Type B pancreatic cell (in vitro differentiated cells): ENCODE measurements around the gene CTBP2. TPM values are rescaled to one million over a fixed set of nuclear protein-coding genes. Genes with fewer than 3 reads are reported as not detected.

Experiments
- DNase-seq: peaks from one replicate; pipeline ENCODE4 v3.0.0; 2021; ENCODE audit warnings: mixed read lengths; ENCODE audit not compliant: unreplicated experiment; ENCODE audit errors: extremely low spot score
- H3K27ac Mint-ChIP-seq: 2 replicates; pipeline ENCODE4 v1.8.0; 2021; ENCODE audit warnings: mild to moderate bottlenecking, mixed read lengths
- H3K27me3 Mint-ChIP-seq: 2 replicates; pipeline ENCODE4 v1.8.0; 2021; ENCODE audit warnings: mixed read lengths
- H3K36me3 Mint-ChIP-seq: 2 replicates; pipeline ENCODE4 v1.8.0; 2021; ENCODE audit warnings: mixed read lengths
- H3K4me1 Mint-ChIP-seq: one replicate; pipeline ENCODE4 v1.8.0; 2021; ENCODE audit warnings: mixed read lengths; ENCODE audit not compliant: unreplicated experiment
- H3K4me3 Mint-ChIP-seq: 2 replicates; pipeline ENCODE4 v1.8.0; 2021; ENCODE audit warnings: mild to moderate bottlenecking, mixed read lengths
- H3K9me3 Mint-ChIP-seq: 2 replicates; pipeline ENCODE4 v1.8.0; 2021; ENCODE audit warnings: mixed read lengths
- CTCF ChIP-seq: fragments of 200-600 bp; sonication (generic); conservative IDR thresholded peaks from 2 replicates; pipeline ENCODE4 v1.5.0; 2021; ENCODE audit warnings: antibody characterized with exemption, mild to moderate bottlenecking
- total RNA-seq: library from RNA; stranded (reverse); gene quantifications from 2 replicates; pipeline ENCODE4 v1.2.1, GENCODE V29; 2021; ENCODE audit warnings: low replicate concordance

CTBP2 gene
- total RNA-seq, 1 donor from 2014 or later, result 113 TPM

GRCh38 chr10:124994573-124995473, 165.5 kb downstream of the CTBP2 start:
- H3K27me3 Mint-ChIP-seq, result no peaks in the 10 kb centered on the region
- H3K36me3 Mint-ChIP-seq, result peaks cover 33% of the 10 kb centered on the region
- no peak overlapping the region for H3K27ac Mint-ChIP-seq
- DNase-seq, result peak; percentile 65
- no peaks in the 10 kb centered on the region for H3K4me1 Mint-ChIP-seq
- no peak overlapping the region for H3K4me3 Mint-ChIP-seq
- no peak for TF ChIP-seq CTCF
- no peaks in the 10 kb centered on the region for H3K9me3 Mint-ChIP-seq

- Mint-ChIP-seq H3K27ac (peak overlapping the region; percentile 53), H3K9me3 (no peaks in the 10 kb centered on the region), H3K27me3 (no peaks in the 10 kb centered on the region), H3K4me3 (no peak overlapping the region), H3K4me1 (no peaks in the 10 kb centered on the region), H3K36me3 (peaks cover 41% of the 10 kb centered on the region)
- DNase-seq, result peak; percentile 58
- TF ChIP-seq CTCF, result no peak
Observed at GRCh38 chr10:124993736-124994451, 166.5 kb downstream of the CTBP2 start.

- Mint-ChIP-seq H3K4me1 (no peaks in the 10 kb centered on the region), H3K27me3 (no peaks in the 10 kb centered on the region), H3K36me3 (peaks cover 46% of the 10 kb centered on the region), H3K27ac (peak overlapping the region; percentile 23), H3K4me3 (no peak overlapping the region), H3K9me3 (no peaks in the 10 kb centered on the region)
- no peak for TF ChIP-seq CTCF
- DNase-seq, result peak; percentile 22
Observed at GRCh38 chr10:124993345-124993708, 167.0 kb downstream of the CTBP2 start.

GRCh38 chr10:124992462-124993344, 167.7 kb downstream of the CTBP2 start:
- no peaks in the 10 kb centered on the region for H3K27me3 Mint-ChIP-seq
- H3K4me1 Mint-ChIP-seq, result no peaks in the 10 kb centered on the region
- DNase-seq, result peak; percentile 67
- peak; percentile 81 for TF ChIP-seq CTCF
- peaks cover 49% of the 10 kb centered on the region for H3K36me3 Mint-ChIP-seq
- H3K27ac Mint-ChIP-seq, result peak overlapping the region; percentile 62
- no peaks in the 10 kb centered on the region for H3K9me3 Mint-ChIP-seq
- H3K4me3 Mint-ChIP-seq, result no peak overlapping the region

- H3K27ac Mint-ChIP-seq, result no peak overlapping the region
- H3K4me3 Mint-ChIP-seq, result no peak overlapping the region
- no peaks in the 10 kb centered on the region for H3K9me3 Mint-ChIP-seq
- no peak for TF ChIP-seq CTCF
- peaks cover 49% of the 10 kb centered on the region for H3K36me3 Mint-ChIP-seq
- no peaks in the 10 kb centered on the region for H3K4me1 Mint-ChIP-seq
- no peak for DNase-seq
- H3K27me3 Mint-ChIP-seq, result no peaks in the 10 kb centered on the region
Observed at GRCh38 chr10:124991835-124992234, 168.5 kb downstream of the CTBP2 start.
